Measurements from ENCODE around the gene KCTD1. TPM values are rescaled to one million over a fixed set of nuclear protein-coding genes. Genes with fewer than 3 reads are reported as not detected.

KCTD1 gene
- total and polyA plus RNA-seq, 2 of the 4 experiments (the other 2 are of a cell fraction) = 5.0 to 5.8 TPM

GRCh38 chr18:26471826-26472225, 76.5 kb downstream of the KCTD1 start:
- Histone ChIP-seq H3K4me1 (ENCODE audit: control insufficient read depth, insufficient read depth, low read length) (peaks cover 10% of the 10 kb centered on the region), H2BK15ac (ENCODE audit: low read depth, low read length) (no peak overlapping the region), H3K79me1 (ENCODE audit: low read depth in 1 of 2, low read length in 2 of 2) (no peaks in the 10 kb centered on the region), H3K56ac (ENCODE audit: extremely low read depth, insufficient read depth, low read length) (no peak overlapping the region), H2BK5ac (ENCODE audit: low read depth, low read length, poor library complexity, severe bottlenecking) (no peak overlapping the region), H3K27me3 (ENCODE audit: control insufficient read depth, insufficient read depth, low read length) (no peaks in the 10 kb centered on the region), H2BK20ac (ENCODE audit: low read depth, low read length) (no peak overlapping the region), H2BK120ac (ENCODE audit: low read depth, low read length) (no peak overlapping the region), H3K9me1 (ENCODE audit: insufficient read depth, low read length) (peaks cover 9% of the 10 kb centered on the region), H4K91ac (ENCODE audit: insufficient read depth, low read depth, low read length) (no peak overlapping the region), H2AFZ (replicated peaks; ENCODE audit: low read length, poor library complexity) (no peak overlapping the region), H3K4me3 (ENCODE audit: insufficient read depth, low read depth, low read length) (no peak overlapping the region), H3K4me2 (ENCODE audit: low read depth, low read length) (no peak overlapping the region), H3K36me3 (ENCODE audit: control insufficient read depth, insufficient read depth, low read length) (no peaks in the 10 kb centered on the region), H3K23ac (ENCODE audit: low read depth, low read length) (no peak overlapping the region), H3K27ac (ENCODE audit: insufficient read depth, low read length) (no peak overlapping the region), H2AK9ac (replicated peaks; ENCODE audit: low read depth, low read length, poor library complexity) (no peak overlapping the region), H4K20me1 (ENCODE audit: insufficient read depth, low read length) (no peaks in the 10 kb centered on the region), H4K5ac (ENCODE audit: low read depth, low read length) (no peak overlapping the region), H2AK5ac (ENCODE audit: low read depth, low read length) (no peak overlapping the region), H3K14ac (replicated peaks; ENCODE audit: low read depth, low read length) (no peak overlapping the region), H4K8ac (ENCODE audit: low read depth in 2 of 2, low read length in 2 of 2) (no peak overlapping the region), H3K18ac (ENCODE audit: low read depth, low read length) (no peak overlapping the region), H3K4ac (ENCODE audit: low read depth, low read length) (no peak overlapping the region), H3K9me3 (ENCODE audit: control insufficient read depth, insufficient read depth, low read length) (no peaks in the 10 kb centered on the region), H3K9ac (ENCODE audit: low read depth, low read length) (no peak overlapping the region)
- DNase-seq (no peak), ATAC-seq (ENCODE audit: low read depth) (no peak)
- 93% methylated on average over 7 of the region's 9 CpGs; no CpG with 5 or more reads in 1 of the 2 experiments for WGBS, 2 experiments (ENCODE audit: extremely low coverage in 2 of 2, insufficient read length in 1 of 2)
- dilution Hi-C loops (cut with HindIII; ENCODE audit: low sequenced_read_pairs, unreplicated experiment) (no loop called here), in situ Hi-C loops (cut with MboI; ENCODE audit: low sequenced_read_pairs) (no loop called here), intact Hi-C loops (cut with micrococcal nuclease) (loop anchor here (2.0 kb wide), 1 partner anchor 77 kb away; the partner anchor contains the start of gene KCTD1)
- POLR2A ChIA-PET (ENCODE audit: unreplicated experiment) = no interaction called here
- no TSS peak for BruUV-seq (replicated peaks)
- CTCF ChIA-PET = interaction anchor here (0.5 kb wide), 1 partner anchor 194 kb away, joined by 3 read pairs; no protein-coding TSS in a partner anchor
- TF ChIP-seq MAZ (IDR thresholded peaks at IDR 0.05; ENCODE audit: borderline replicate concordance, low read depth, low read length) (no peak), CHD1 (IDR thresholded peaks at IDR 0.05; ENCODE audit: low read depth, low read length) (no peak), ELK1 (IDR thresholded peaks at IDR 0.05; ENCODE audit: borderline replicate concordance, low read depth, low read length) (no peak), MAFK (IDR thresholded peaks at IDR 0.05; ENCODE audit: low read depth, low read length) (no peak), CEBPB (IDR thresholded peaks at IDR 0.05; ENCODE audit: low read depth, low read length) (no peak), RFX5 (IDR thresholded peaks at IDR 0.05; ENCODE audit: low read depth, low read length) (no peak), BHLHE40 (IDR thresholded peaks at IDR 0.05; ENCODE audit: low read depth, low read length) (no peak), CTCF (conservative IDR thresholded peaks at IDR 0.05; ENCODE audit: low read depth, low read length) (no peak), POLR2A (IDR thresholded peaks at IDR 0.05; ENCODE audit: low read depth, low read length) (no peak), USF2 (IDR thresholded peaks at IDR 0.05; ENCODE audit: low read depth, low read length) (no peak), NFE2L2 (IDR thresholded peaks at IDR 0.05; ENCODE audit: low read depth, low read length) (no peak), MXI1 (IDR thresholded peaks at IDR 0.05; ENCODE audit: borderline replicate concordance, low read depth, low read length) (no peak), SMC3 (IDR thresholded peaks at IDR 0.05; ENCODE audit: low read depth, low read length) (no peak), FOS (IDR thresholded peaks at IDR 0.05; ENCODE audit: low read depth, low read length) (no peak), RCOR1 (IDR thresholded peaks at IDR 0.05; ENCODE audit: insufficient replicate concordance, low read length) (no peak), RAD21 (IDR thresholded peaks at IDR 0.05; ENCODE audit: low read length) (no peak)
